Spleen (tissue), 3 donors: ENCODE results near the gene INSR.

Experiments
- POLR2A ChIP-seq, 3 donors: fragments of 450-650 bp; IDR thresholded peaks; one replicate each; pipeline ENCODE4 v1.5.1; 2017; ENCODE audit warnings: antibody characterized with exemption in 3 of 3, mild to moderate bottlenecking in 1 of 3
- POLR2AphosphoS5 ChIP-seq, 3 donors: sonication (generic); formaldehyde crosslinking; IDR thresholded peaks; one replicate each; pipeline ENCODE4 v1.5.1; 2017; ENCODE audit warnings: antibody characterized with exemption in 3 of 3

DNA sequence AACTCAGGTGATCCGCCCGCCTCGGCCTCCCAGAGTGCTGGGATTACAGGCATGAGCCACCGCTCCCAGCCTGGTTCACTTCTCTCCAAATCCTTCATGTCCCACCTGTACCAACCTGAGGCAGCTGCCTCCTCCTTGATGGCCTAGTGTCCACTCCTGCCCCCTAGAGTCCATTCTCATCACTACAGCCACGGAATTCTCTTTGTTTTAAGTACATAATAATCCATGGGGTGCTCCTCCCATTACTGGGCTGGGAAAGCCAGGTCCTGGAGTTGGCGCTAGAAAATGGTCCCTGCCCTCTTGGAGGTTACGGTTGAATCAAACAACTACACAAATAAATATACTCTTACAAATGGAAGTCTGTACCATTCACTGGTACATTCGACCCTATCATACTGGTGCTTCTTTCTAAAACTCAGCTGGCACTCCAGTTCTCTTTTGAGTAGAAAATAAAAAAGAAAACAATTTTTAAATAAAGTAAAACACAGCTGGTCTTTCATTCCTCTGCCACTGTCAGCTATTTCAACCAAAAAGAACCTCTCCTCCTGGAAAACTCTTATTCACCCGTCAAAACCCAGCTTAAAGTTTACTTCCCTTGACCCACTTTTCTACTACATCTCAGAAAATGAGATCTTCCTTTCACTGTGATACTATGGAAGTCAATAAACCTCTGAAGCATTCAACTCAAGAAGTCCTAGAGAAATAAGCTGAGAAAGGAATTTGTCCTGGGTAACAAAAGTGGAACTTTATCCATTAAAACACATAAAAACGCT, 32.1 kb upstream of the INSR start:
- no peak for TF ChIP-seq POLR2AphosphoS5 (IDR thresholded peaks at IDR 0.05)
- no peak for TF ChIP-seq POLR2A (IDR thresholded peaks at IDR 0.05)
